ENCODE data around the gene SELENOV.
"Not testable (repeated sequence)": the region's sequence is repeated elsewhere in the genome, so short reads cannot be mapped to it uniquely, and the experiment has no call there.

The SELENOV gene

DNA sequence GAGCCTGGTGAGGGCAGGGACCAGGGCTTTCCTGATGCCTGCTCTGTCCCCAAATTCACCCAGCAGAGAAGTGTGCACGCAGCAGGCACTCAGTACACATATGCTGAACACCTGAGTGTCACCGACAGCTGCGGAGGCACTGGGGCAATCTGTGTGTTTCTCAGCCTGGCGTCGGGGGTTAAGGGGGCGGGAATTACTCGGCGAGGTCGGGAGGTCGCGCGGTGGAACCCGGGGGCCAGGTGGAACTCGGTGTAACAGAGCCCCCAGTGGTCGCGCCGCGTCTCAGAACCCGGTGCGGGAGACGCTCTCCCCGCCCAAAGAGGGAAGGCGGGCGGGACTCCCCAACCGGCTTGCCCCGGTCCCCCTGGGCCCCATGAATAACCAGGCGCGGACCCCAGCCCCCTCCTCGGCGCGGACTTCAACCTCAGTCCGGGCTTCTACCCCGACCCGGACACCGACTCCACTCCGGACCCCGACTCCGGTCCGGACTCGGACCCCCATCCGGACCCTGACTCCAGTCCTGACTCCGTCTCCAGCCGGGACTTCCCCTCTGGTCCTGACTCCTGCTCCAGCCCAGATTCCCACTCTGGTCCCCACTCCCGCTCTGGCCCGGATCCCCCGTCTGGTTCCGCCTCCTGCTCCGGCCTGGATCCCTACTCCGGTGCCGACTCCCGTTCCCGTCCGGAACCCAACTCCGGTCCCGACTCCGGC, at the start of gene SELENOV:
SELENOV (plus strand) TSS at position 300 of the 711 bp plus-strand sequence; CDS start at position 374, 74 bp downstream.
- no peak for DNase-seq

DNA sequence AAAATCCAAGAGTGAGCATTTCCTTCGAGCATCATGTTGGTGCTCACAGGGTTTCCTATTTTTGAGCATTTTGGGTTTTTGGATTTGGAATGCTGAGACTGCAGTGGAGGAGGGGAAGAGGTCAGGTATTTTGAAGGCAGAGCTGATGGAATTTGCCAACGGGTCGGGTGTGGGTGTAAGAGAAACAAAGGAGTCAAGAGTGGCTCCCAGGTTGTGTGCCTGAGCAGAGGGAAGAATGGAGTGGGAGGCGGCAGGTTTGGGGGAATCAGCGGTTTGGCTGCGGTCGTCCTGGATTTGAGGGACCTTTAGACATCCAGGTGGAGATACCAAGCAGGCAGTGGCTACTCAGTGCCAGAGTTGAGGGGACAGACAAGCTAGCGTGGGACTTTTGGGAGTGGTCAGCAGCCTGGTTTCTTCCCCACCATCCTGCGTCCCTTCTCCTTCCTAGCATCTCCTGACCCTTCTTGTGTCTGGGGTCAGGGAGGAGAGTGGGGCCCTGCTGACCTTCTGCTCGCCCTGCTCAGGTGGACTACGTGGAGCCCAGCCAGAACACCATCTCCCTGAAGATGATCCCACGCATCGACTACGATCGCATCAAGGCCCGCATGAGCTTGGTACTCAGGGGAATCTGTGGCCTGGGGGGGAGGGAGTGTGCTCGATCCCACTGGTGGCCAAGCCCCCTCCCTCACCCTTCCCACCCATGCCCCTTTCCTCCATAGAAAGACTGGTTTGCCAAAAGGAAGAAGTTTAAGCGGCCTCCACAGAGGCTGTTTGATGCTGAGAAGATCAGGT, 48.8 kb upstream of the SELENOV start:
- no peak for DNase-seq

DNA sequence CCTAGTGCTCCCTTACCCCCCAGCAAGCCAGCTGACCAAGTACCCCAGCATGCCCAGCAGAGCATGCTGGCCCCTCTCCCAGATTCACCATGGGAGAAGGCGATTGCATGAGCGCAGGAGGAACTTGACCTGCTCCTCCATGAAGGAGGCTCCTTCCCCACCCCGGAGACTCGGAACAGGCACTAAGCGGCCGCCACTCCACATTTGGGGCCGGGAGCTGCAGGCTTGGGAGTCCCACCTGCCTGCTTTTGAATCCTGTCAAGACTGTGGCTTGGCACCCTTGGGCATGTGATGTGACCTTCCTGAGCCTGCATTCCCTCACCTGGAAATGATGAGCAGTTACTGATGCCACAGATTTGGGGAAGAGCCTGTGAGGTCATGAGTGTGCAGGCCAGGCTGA, 47.0 kb upstream of the SELENOV start:
- DNase-seq: no peak

GRCh38 chr19:39469036-39469435, 45.9 kb upstream of the SELENOV start:
- no peak for DNase-seq

DNA sequence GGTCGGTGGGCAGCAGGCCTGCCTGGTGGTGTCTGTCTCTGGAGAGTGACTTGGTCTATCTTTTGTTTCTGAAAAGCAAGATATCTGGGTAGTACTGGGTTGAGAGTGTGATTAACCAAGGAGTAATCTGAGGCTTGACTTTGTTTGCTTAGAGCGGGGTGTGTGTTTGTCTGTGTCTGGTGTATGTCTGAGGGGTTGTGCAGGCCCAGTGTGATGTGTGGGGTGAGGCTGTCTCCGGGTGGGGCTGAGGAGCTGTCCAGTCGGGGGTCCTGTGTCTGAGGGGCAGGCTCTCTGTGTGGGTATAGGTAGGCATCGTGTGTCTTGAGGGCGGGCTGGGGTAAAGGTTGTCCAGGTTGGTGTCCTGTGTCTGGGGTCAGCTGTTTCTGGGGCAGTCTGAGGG, 45.4 kb upstream of the SELENOV start:
- no peak for DNase-seq

DNA sequence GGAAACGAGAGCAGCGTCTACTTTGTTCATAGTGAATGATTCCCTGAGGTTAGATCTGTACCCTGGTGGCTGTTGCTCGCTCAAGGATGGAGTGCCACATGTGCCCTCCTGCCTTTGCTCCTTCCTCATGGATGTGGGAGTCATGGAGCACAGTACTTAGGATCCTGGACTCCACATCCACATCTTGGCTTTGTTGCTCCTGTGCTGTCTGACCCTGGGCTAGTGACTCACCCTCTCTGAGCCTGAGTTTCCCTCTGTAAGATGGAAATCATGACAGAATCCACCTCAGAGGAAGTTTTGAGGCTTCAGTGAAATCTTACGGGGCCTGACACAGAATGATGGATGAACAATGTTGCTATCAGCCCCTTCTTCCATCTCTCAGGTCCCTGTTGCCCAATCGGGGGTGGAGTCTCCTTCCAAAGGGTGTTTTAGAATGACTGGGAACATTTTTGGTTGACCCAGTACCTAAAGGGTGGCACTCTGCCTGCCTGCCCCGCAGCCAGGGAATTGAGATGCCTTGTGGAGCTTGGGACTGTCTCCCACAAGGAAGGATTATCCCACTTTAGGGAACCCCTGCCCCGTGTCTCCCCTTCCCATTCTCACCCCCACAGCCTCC, 44.1 kb upstream of the SELENOV start:
- DNase-seq: peak; percentile 45

- no peak for DNase-seq
Measured at GRCh38 chr19:39471756-39472536, 43.0 kb upstream of the SELENOV start.

- no peak for DNase-seq
Measured at GRCh38 chr19:39472746-39473442, 42.0 kb upstream of the SELENOV start.

DNA sequence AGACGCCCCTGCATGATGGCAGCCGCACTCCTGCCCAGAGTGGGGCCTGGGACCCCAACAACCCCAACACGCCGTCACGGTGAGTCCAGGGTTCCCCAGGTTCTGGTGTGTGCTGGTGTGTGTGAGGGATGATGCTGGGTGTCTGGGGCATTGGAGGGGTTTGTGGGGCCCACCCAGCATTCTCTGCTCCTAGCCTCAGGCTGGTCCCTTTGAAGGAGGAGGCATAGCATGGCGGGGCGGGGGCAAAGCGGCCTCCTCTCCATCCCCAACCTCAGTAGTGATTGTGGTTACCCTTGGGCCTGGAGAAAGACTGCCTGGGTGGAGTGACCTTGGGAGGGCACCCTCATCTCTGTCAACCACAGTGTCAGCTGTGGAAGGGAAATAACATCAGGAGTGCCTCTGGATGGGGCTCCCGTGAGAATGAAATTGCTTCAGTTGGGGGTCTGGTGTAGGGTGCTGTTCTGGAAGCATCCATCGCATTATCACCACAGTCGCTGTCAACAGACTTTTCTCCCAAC, 41.4 kb upstream of the SELENOV start:
- DNase-seq: no peak

DNA sequence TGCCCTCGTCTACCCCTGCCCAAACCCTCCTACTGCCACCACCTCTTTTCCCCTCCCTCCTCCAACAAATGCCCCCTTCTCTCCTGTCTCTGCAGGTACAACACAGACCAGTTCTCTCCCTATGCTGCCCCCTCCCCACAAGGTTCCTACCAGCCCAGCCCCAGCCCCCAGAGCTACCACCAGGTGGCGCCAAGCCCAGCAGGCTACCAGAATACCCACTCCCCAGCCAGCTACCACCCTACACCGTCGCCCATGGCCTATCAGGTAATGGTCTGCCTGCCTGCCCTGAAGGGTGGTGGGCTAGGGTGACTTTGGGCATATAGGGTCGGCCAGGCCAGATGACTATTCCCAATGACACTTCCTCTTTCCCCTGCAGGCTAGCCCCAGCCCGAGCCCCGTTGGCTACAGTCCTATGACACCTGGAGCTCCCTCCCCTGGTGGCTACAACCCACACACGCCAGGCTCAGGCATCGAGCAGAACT, 40.8 kb upstream of the SELENOV start:
- DNase-seq: peak; percentile 84

DNA sequence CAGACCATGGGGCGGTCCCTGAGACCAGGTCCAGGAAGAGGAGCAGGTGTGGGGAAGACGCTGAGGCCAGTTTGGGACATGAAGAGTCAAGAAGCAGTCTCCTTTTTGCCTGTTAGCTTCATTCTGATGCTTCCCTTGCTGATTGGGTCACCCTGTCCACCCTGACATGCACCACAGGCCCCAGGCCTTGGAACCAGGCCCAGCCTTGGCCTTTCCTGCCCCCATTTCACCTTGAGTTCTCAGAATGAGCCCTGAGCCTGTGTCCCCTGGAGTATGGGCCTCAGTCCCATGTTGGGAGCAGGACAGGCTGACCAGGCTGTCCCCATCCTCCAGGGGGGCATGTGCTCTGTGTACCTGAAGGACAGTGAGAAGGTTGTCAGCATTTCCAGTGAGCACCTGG, 39.2 kb upstream of the SELENOV start:
- DNase-seq: no peak

DNA sequence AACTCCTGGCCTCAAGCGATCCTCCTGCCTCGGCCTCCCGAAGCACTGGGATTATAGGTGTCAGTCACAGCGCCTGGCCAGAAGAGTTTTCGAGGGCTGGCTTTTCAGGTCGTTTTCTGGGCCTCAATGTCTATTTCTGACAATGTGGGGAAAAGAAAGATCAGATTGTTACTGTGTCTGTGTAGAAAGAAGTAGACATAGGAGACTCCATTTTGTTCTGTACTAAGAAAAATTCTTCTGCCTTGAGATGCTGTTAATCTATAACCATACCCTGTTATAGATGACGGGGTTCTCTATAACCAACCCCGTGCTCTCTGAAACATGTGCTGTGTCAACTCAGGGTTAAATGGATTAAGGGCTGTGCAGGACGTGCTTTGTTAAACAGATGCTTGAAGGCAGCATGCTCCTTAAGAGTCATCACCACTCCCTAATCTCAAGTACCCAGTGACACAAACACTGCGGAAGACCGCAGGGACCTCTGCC, 35.6 kb upstream of the SELENOV start:
- not testable (repeated sequence) for DNase-seq

DNA sequence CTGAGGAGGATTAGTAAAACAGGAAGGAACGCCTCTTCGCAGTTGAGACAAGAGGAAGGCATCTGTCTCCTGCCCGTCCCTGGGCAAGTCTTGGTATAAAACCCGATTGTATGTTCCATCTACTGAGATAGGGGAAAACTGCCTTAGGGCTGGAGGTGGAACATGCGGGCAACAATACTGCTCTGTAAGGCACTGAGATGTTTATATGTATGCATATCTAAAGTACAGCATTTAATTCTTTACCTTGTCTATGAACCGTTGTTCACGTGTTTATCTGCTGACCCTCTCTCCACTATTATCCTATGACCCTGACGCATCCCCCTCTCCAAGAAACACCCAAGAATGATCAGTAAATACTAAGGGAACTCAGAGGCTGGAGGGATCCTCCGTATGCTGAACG, 35.0 kb upstream of the SELENOV start:
- DNase-seq: no peak

GRCh38 chr19:39480337-39481228, 34.4 kb upstream of the SELENOV start, which contains the start of gene TIMM50:
TSS of gene TIMM50 (plus strand) at chr19:39480838. CDS start at chr19:39480854, 16 bp downstream.
- peak; percentile 99 for DNase-seq

DNA sequence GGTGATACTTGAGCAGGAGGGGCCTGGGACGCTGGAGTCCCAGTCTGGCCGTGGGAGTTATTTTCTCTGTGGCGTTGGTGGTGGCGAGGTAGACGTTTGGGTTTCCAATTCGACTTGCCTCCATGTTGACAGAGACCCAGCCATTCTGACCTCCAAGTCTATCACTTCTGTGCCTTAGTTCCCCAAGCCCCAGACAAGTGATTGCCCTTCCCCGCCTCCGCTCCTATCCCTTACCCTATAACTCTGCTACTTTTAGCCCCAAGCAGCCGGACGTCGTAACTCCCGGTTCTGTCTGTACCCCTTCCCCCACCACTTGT, 33.8 kb upstream of the SELENOV start:
- DNase-seq: no peak

DNA sequence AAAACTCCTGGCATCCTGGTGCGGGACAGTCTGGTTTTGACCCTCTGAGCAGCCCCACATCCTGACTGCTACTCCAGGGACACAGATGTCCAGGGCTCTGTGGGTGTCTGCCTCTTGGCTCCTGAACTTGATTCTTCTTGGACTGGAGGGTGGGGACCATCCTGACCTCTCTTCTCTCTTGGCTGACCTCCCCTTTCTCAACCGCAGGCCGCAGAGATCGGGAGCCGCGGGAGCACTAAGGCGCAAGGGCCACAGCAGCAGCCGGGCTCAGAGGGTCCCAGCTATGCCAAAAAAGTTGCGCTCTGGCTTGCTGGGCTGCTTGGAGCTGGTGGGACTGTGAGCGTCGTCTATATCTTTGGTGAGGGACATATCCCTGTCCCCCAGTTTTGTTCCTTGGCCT, 33.3 kb upstream of the SELENOV start:
- no peak for DNase-seq

- DNase-seq: no peak
Measured at GRCh38 chr19:39483141-39483540, 31.8 kb upstream of the SELENOV start.

DNA sequence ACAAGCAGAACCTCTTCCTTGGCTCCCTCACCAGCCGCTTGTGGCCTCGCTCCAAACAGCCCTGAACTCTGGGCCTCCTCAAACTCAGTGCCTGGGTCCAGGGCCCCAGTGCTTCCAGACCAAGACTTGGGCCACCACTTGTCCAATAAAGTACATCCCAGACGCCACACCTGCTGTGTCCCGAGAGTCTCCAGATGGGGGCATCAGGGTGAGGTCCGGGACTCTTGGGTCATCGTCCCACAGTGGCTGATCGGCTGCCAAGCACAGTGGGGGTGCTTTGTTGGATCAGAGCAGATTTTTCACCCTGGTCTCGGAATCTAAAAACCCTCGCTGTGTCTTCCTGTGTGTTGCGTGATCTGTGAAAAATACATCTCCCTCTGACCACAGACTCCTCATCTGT, 25.2 kb upstream of the SELENOV start:
- no peak for DNase-seq

DNA sequence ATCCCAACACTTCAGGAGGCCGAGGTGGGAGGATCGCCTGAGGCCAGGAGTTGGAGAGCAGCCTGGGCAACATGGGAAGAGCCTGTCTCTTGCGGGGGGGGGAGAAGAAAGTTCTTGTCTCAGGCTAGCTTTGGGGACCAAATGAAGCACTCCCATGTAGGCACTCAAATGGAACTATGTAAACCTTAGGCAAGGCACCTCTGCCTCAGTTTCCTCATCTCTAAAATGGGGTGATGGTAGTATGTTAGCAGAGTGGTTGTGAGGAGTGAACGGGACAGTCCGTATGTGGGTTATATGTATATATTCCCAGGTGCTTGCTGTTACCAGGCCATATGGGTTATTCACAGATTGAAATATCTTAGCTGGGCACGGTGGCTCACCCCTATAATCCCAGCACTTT, 22.7 kb upstream of the SELENOV start:
- no peak for DNase-seq

- DNase-seq: no peak
Measured at GRCh38 chr19:39492788-39493187, 22.2 kb upstream of the SELENOV start.

DNA sequence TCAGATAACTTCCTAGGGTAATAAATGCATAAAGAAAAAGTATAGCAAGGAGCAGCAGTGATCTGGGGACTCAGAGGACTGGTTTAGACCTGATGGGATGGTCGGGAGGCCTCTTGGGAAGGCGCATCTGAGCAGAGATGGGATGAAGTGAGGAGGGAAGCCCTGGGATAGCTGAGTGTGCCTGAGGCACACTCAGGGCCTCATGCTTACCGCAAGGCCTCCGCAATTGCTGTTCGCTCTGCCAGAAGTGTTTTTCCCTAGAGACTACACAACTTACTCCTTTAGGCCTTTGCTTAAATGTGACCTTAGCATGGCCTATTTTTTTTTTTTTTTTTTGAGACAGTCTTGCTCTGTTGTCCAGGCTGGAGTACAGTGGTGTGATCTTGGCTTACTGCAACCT, 20.3 kb upstream of the SELENOV start:
- DNase-seq: no peak

Data from activated CD4-positive, alpha-beta T cell treated with anti-CD3 and anti-CD28 coated beads for 48 hours (primary cell).